Uterus (tissue), 2 donors: Measurements from ENCODE around the gene GNMT.

ENCODE experiments used
- POLR2A ChIP-seq, 2 donors: fragments of 450-650 bp; IDR thresholded peaks; one replicate each; pipeline ENCODE4 v1.6.1; 2016; ENCODE audit warnings: antibody characterized with exemption in 2 of 2, mild to moderate bottlenecking in 1 of 2, moderate library complexity in 1 of 2
- TF ChIP-seq, protein P1 (sequence below), 4 experiments: fragments of 200-600 bp in 2 of 4; fragments of 450-650 bp in 2 of 4; sonication (generic) in 2 of 4; IDR thresholded peaks; one replicate each; pipeline ENCODE4 v1.5.1; 2016 to 2019; ENCODE audit warnings: antibody characterized with exemption in 4 of 4, mild to moderate bottlenecking in 2 of 4, moderate library complexity in 1 of 4

DNA sequence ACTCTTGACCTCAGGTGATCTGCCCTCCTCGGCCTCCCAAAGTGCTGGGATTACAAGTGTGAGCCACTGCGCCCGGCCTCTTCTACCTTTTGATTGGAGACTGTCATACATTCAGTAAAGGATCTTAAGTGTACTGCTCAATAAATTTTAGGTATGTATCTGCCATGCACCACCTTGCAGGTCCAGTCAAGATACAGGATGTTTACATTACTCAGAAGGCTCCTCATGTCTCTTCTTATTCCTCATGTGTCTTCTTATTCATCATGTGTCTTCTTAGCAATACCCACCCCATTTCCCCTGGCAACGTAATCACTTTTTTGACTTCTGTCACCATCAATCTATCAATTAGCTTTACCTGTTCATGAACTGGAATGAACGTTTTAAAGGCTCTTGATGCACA, 45.3 kb downstream of the GNMT start:
- TF ChIP-seq, protein P1, sequence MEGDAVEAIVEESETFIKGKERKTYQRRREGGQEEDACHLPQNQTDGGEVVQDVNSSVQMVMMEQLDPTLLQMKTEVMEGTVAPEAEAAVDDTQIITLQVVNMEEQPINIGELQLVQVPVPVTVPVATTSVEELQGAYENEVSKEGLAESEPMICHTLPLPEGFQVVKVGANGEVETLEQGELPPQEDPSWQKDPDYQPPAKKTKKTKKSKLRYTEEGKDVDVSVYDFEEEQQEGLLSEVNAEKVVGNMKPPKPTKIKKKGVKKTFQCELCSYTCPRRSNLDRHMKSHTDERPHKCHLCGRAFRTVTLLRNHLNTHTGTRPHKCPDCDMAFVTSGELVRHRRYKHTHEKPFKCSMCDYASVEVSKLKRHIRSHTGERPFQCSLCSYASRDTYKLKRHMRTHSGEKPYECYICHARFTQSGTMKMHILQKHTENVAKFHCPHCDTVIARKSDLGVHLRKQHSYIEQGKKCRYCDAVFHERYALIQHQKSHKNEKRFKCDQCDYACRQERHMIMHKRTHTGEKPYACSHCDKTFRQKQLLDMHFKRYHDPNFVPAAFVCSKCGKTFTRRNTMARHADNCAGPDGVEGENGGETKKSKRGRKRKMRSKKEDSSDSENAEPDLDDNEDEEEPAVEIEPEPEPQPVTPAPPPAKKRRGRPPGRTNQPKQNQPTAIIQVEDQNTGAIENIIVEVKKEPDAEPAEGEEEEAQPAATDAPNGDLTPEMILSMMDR (IDR thresholded peaks at IDR 0.05), result no peak
- TF ChIP-seq POLR2A (IDR thresholded peaks at IDR 0.05), result no peak
